Hematopoietic multipotent progenitor cell treated with erythropoietin and hydrocortisone succinate and interleukin-3 and kit ligand, for 6 days (in vitro differentiated cells): Measurements from ENCODE around the gene CRAMP1.

ENCODE experiments used
- DNase-seq: peaks from one replicate; pipeline ENCODE4 v3.0.0-alpha.2; 2015

Gene CRAMP1

GRCh38 chr16:1634541-1634940 lies 22.4 kb downstream of the CRAMP1 start:
- no peak for DNase-seq

- DNase-seq: peak; percentile 57
Measured at GRCh38 chr16:1635070-1635469, 22.9 kb downstream of the CRAMP1 start.

- DNase-seq: no peak
Measured at GRCh38 chr16:1637526-1637925, 25.4 kb downstream of the CRAMP1 start.

- no peak for DNase-seq
Measured at GRCh38 chr16:1638757-1639156, 26.6 kb downstream of the CRAMP1 start.

- no peak for DNase-seq
Measured at GRCh38 chr16:1639282-1639681, 27.1 kb downstream of the CRAMP1 start.

- no peak for DNase-seq
Measured at GRCh38 chr16:1639860-1640259, 27.7 kb downstream of the CRAMP1 start.

GRCh38 chr16:1640261-1640941 lies 28.2 kb downstream of the CRAMP1 start:
- DNase-seq: no peak

GRCh38 chr16:1641261-1641660 lies 29.1 kb downstream of the CRAMP1 start:
- DNase-seq: no peak

GRCh38 chr16:1642148-1642547 lies 30.0 kb downstream of the CRAMP1 start:
- DNase-seq: no peak

GRCh38 chr16:1642753-1643152 lies 30.6 kb downstream of the CRAMP1 start:
- no peak for DNase-seq

- no peak for DNase-seq
Measured at GRCh38 chr16:1643521-1643920, 31.4 kb downstream of the CRAMP1 start.

GRCh38 chr16:1645914-1646525 lies 33.9 kb downstream of the CRAMP1 start:
- DNase-seq: peak; percentile 70

GRCh38 chr16:1647856-1648255 lies 35.7 kb downstream of the CRAMP1 start:
- DNase-seq: peak; percentile 50

GRCh38 chr16:1650131-1650530 lies 38.0 kb downstream of the CRAMP1 start:
- no peak for DNase-seq

GRCh38 chr16:1651094-1651973 lies 39.2 kb downstream of the CRAMP1 start:
- DNase-seq: no peak

GRCh38 chr16:1651974-1652312 lies 39.8 kb downstream of the CRAMP1 start:
- DNase-seq: no peak

- no peak for DNase-seq
Measured at GRCh38 chr16:1653023-1653422, 40.9 kb downstream of the CRAMP1 start.

GRCh38 chr16:1654505-1655268 lies 42.5 kb downstream of the CRAMP1 start:
- no peak for DNase-seq

- DNase-seq: no peak
Measured at GRCh38 chr16:1655269-1655807, 43.2 kb downstream of the CRAMP1 start.

- no peak for DNase-seq
Measured at GRCh38 chr16:1655909-1656807, 44.0 kb downstream of the CRAMP1 start.

GRCh38 chr16:1656808-1657617 lies 44.9 kb downstream of the CRAMP1 start:
- peak; percentile 90 for DNase-seq
